Ishikawa (cell line): ENCODE measurements around the gene TBC1D2B.

ENCODE experiments used
- MAX ChIP-seq: IDR thresholded peaks from 2 replicates; pipeline ENCODE4 v1.6.1; 2012
- TAF1 ChIP-seq: IDR thresholded peaks from 2 replicates; pipeline ENCODE4 v1.6.1; 2012; ENCODE audit warnings: low read depth, mild to moderate bottlenecking
- YY1 ChIP-seq: IDR thresholded peaks from 2 replicates; pipeline ENCODE4 v1.6.1; 2012; ENCODE audit warnings: low read depth

- TF ChIP-seq YY1 (no peak), MAX (no peak), TAF1 (no peak)
Measured at GRCh38 chr15:78080088-78080460, 2.6 kb upstream of the TBC1D2B start.
